ENCODE measurements around the gene SF3B2. TPM values are rescaled to one million over a fixed set of nuclear protein-coding genes. Genes with fewer than 3 reads are reported as not detected.

The SF3B2 gene, protein sequence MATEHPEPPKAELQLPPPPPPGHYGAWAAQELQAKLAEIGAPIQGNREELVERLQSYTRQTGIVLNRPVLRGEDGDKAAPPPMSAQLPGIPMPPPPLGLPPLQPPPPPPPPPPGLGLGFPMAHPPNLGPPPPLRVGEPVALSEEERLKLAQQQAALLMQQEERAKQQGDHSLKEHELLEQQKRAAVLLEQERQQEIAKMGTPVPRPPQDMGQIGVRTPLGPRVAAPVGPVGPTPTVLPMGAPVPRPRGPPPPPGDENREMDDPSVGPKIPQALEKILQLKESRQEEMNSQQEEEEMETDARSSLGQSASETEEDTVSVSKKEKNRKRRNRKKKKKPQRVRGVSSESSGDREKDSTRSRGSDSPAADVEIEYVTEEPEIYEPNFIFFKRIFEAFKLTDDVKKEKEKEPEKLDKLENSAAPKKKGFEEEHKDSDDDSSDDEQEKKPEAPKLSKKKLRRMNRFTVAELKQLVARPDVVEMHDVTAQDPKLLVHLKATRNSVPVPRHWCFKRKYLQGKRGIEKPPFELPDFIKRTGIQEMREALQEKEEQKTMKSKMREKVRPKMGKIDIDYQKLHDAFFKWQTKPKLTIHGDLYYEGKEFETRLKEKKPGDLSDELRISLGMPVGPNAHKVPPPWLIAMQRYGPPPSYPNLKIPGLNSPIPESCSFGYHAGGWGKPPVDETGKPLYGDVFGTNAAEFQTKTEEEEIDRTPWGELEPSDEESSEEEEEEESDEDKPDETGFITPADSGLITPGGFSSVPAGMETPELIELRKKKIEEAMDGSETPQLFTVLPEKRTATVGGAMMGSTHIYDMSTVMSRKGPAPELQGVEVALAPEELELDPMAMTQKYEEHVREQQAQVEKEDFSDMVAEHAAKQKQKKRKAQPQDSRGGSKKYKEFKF
- total RNA-seq = 100 to 1,000 TPM in 3 of 4 donors, 10 to 100 TPM in 1; 97.2 to 223 (median 118) TPM

DNA sequence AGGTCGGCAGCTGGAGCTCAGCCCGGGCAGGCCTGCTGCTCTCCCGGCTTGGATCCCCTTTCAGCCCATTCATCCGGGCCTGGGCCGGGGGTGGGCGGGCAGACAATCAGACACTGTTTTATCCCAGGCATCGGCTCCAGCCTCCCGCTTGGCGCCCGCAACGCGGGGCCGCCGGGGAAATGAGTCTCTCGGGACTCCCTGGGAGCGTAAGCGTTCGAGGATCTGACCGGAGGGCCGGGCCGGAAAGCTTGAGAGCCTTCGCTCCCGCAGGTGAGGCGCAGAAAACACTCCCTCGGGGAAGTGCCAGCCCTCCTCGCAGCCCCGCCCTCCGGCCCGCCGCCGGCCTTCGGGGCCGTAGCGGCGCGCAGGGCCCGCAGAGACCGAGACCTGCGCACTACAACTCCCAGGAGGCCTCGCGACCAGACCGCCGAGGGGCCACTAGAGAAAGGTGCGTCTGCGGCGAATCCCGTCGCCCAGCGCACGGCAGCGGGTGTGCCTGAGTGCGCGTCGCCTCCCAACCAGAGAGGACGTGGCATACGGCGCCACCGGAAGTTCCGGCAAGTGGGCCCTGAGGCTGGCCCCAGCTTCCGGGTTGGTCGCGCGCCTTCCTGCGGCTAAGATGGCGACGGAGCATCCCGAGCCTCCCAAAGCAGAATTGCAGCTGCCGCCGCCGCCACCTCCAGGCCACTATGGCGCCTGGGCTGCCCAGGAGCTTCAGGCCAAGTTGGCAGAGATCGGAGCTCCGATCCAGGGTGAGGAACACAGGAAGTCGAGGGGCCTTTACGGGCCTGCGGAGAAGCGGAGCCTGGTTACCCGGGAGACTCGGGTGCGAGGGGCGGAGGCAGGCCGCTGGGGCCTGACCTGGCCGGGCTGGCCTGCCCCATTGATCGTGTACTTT is at the start of gene SF3B2:
Gene SF3B2, plus strand, starts transcription at position 599 of the 898 bp plus-strand sequence. Its CDS starts 21 bp downstream, at position 620.
- TF ChIP-seq, protein P1, sequence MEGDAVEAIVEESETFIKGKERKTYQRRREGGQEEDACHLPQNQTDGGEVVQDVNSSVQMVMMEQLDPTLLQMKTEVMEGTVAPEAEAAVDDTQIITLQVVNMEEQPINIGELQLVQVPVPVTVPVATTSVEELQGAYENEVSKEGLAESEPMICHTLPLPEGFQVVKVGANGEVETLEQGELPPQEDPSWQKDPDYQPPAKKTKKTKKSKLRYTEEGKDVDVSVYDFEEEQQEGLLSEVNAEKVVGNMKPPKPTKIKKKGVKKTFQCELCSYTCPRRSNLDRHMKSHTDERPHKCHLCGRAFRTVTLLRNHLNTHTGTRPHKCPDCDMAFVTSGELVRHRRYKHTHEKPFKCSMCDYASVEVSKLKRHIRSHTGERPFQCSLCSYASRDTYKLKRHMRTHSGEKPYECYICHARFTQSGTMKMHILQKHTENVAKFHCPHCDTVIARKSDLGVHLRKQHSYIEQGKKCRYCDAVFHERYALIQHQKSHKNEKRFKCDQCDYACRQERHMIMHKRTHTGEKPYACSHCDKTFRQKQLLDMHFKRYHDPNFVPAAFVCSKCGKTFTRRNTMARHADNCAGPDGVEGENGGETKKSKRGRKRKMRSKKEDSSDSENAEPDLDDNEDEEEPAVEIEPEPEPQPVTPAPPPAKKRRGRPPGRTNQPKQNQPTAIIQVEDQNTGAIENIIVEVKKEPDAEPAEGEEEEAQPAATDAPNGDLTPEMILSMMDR (IDR thresholded peaks at IDR 0.05; ENCODE audit: low read depth) = no peak

DNA sequence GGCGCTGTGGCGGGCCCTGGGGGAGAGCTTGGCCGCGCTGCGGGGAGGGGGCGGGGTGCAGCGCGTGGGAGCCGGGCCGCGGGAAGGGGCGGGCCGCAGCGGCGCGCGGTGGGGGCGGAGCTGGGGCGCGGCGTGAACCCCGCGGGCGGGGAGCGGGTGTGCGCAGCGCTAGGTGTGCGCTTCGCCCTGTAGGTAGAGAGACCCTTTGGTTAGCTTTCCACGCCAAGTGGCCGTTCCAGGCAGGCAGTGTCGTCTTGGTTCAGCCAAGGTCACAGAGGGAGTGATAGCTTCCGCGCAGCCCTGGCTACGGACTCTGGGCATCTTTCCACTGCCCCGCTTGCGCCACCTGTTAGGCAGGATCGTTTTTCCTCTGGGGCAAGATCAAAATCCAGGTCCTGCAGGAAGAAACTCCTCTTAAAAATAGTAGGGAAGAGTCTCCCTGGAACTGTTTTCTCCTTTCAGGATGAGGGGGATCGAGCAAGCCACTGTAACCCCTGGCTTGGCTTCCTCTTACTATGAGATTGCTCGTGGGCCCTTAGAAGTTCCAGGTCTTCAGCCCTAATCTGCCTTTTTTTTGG is 49.4 kb upstream of the SF3B2 start:
- TF ChIP-seq, protein P1 (IDR thresholded peaks at IDR 0.05; ENCODE audit: low read depth) = no peak

DNA sequence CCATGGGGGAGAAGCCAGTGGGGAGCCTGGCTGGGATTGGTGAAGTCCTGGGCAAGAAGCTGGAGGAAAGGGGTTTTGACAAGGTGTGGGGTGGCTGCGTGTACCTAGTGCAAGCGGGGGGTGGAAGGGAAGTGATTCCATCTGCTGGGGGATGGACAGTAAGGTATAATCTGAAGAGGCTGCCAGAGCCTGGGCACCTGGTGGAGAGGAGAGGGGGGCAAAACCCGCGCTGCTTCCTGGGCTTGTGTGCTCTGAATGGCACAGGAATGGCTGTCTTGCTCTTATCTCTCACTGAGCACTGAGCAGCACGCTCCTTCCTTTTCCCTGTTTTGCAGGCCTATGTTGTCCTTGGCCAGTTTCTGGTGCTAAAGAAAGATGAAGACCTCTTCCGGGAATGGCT is 48.9 kb upstream of the SF3B2 start:
- TF ChIP-seq, protein P1 (IDR thresholded peaks at IDR 0.05; ENCODE audit: low read depth) = no peak

DNA sequence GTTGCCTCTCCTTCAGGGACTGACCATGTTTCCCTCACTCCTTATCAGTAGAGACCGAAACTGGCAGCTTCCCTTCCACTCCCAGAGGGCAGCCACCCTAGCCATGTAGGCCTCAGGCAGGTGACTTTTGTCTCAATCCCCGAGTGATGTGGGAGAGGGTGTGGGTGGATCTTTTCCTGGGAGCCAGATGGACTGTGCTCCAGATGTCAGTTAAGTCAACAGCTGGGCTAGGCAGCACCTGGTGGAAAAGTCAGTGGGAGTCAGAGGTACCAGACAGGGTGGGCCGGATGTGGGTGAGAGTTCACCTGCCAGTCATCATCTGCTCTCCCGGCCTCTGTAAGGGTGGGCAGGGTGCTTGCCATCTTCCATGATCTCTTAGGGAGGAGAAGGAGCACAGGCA is 48.0 kb upstream of the SF3B2 start:
- TF ChIP-seq, protein P1 (IDR thresholded peaks at IDR 0.05; ENCODE audit: low read depth) = no peak

DNA sequence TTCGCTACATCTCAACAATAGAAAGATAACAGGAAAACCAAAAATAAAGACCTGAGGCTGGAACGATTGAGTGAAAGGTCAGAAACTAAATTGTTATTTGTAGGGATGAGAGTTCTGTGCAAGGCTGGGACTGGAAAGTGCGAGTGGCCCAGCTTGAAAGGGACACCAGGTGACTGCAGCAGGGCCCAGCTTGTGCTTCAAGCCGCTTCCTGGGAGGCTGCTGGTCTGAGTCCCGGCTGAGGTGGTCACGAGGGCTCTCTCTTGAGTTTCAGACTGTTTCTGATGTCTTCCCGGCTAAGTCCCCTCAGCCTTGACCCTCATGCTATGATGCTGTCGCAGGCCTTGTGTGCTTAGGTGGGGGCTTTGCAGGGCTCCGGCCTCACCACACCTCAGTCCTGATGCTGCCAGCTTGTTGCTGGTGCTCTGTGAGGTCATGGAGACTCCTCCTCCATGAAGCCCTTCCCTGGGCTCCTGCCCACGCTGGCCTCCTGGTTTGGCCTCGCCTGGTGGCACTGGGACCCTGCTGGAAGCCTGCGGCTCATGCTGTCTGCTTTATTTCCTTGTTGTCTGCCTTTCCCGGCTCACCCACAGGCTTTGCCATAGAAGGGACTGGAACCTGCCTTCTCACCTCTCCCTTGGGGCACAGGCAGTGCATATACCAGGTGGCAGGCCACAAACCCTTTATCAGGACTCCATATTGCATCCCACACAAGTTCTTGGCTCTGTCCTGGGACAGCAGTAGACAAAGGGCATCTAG is 45.9 kb upstream of the SF3B2 start:
- TF ChIP-seq, protein P1 (IDR thresholded peaks at IDR 0.05; ENCODE audit: low read depth) = no peak

DNA sequence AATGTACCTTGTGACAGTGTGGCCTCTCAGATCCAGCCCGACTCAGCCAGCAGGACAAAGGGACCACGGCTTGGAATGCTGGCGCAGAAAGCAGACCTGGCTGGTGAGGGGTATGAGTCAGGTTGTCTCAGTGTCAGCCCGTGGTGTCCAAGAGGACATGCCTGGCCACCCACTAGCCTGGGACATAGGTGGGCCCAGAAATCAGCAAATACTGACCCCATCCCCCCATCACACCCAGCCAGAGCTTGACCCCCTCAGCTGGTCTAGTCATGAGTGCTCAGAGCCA is 45.3 kb upstream of the SF3B2 start:
- TF ChIP-seq, protein P1 (IDR thresholded peaks at IDR 0.05; ENCODE audit: low read depth) = no peak

All from subcutaneous adipose tissue (tissue), 4 donors.